HepG2 (cell line): ENCODE results near the gene RAD51. TPM values are rescaled to one million over a fixed set of nuclear protein-coding genes. Genes with fewer than 3 reads are reported as not detected.

Experiments
- ATAC-seq: fragments of 200-7000 bp; cut with Tn5 transposase; 3 replicates; pipeline ENCODE4 v1.9.1; 2020; ENCODE audit warnings: mild to moderate bottlenecking, moderate library complexity
- BruUV-seq: library from RNA; stranded (reverse); fragments of 400-500 nt; replicated peaks from 2 replicates; lab custom pipeline; 2021; lab: Mats Ljungman, UMichigan
- CTCF ChIA-PET: fragments of 300-600 bp; formaldehyde crosslinking; extraction: SDS; loops from one replicate; lab custom pipeline; 2021; ENCODE audit warnings: low total read pairs, inconsistent platforms, low intra/inter-chr PET ratio; lab: Yijun Ruan, JAX
- POLR2A ChIA-PET: fragments of 350-600 bp; sonication (Branson Sonifier 250); formaldehyde crosslinking; loops from one replicate; lab custom pipeline; 2020; ENCODE audit warnings: antibody characterized with exemption, inconsistent platforms; lab: Yijun Ruan, JAX
- DNase-seq: peaks from one replicate; pipeline ENCODE4 v3.0.0-alpha.2; 2015; ENCODE audit warnings: low spot score
- FAIRE-seq: peaks from 3 replicates; lab custom pipeline; 2011; peaks lifted over from hg19 to GRCh38; lab: Jason Lieb, UNC
- H2AFZ ChIP-seq: one replicate; pipeline ENCODE4 v1.6.1; 2011; ENCODE audit warnings: low read length, inconsistent platforms
- H3K27ac ChIP-seq: fragments of 300-600 bp; 3 replicates; pipeline ENCODE4 v1.8.0; 2011; ENCODE audit warnings: mixed run types, mild to moderate bottlenecking, mixed read lengths, low read length, inconsistent platforms; ENCODE audit not compliant: insufficient read depth; ENCODE audit errors: extremely low read length
- H3K27me3 ChIP-seq, 2 experiments: fragments of 200-600 bp in 1 of 2; 2 replicates in 1 of 2; 3 replicates in 1 of 2; pipeline versions ENCODE4 v1.6.0 to v1.8.0; 2011; ENCODE audit warnings: low read length in 2 of 2, mild to moderate bottlenecking in 2 of 2, moderate library complexity in 2 of 2, inconsistent platforms in 1 of 2; ENCODE audit not compliant: insufficient read depth in 2 of 2, control insufficient read depth in 1 of 2
- H3K36me3 ChIP-seq, 2 experiments: fragments of 200-600 bp in 1 of 2; replicated peaks in 1 of 2; 2 replicates in 1 of 2; 3 replicates in 1 of 2; pipeline versions ENCODE4 v1.5.1 to v1.8.0; 2011; ENCODE audit warnings: low read length in 2 of 2, inconsistent platforms in 1 of 2; ENCODE audit not compliant: insufficient read depth in 2 of 2, control insufficient read depth in 1 of 2
- H3K4me1 ChIP-seq: 2 replicates; pipeline ENCODE4 v1.5.1; 2012; ENCODE audit warnings: low read length, inconsistent platforms; ENCODE audit not compliant: insufficient read depth
- H3K4me2 ChIP-seq: 2 replicates; pipeline ENCODE4 v1.6.0; 2011; ENCODE audit warnings: low read depth, low read length, inconsistent platforms
- H3K4me3 ChIP-seq, 3 experiments: fragments of 200-600 bp in 1 of 3; sonication (generic), shearing (Covaris generic) in 1 of 3; replicated peaks in 1 of 3; 2 replicates each; pipeline ENCODE4 v1.5.1; 2011 to 2016; ENCODE audit warnings: low read length in 3 of 3, inconsistent platforms in 2 of 3, low read depth in 2 of 3, mild to moderate bottlenecking in 2 of 3, control low read depth in 1 of 3, mixed read lengths in 1 of 3; ENCODE audit not compliant: insufficient read depth in 1 of 3
- H3K79me2 ChIP-seq: one replicate; pipeline ENCODE4 v1.6.1; 2011; ENCODE audit warnings: low read length, inconsistent platforms; ENCODE audit not compliant: insufficient read depth
- H3K9ac ChIP-seq: 2 replicates; pipeline ENCODE4 v1.6.0; 2011; ENCODE audit warnings: mild to moderate bottlenecking, low read depth, low read length, inconsistent platforms; ENCODE audit not compliant: insufficient read depth
- H3K9me3 ChIP-seq: 2 replicates; pipeline ENCODE4 v1.5.1; 2012; ENCODE audit warnings: mild to moderate bottlenecking, low read length
- H4K20me1 ChIP-seq: 2 replicates; pipeline ENCODE4 v1.6.0; 2011; ENCODE audit warnings: inconsistent platforms, mild to moderate bottlenecking, low read length, moderate library complexity; ENCODE audit not compliant: insufficient read depth
- ATAD3A ChIP-seq: sonication (generic); formaldehyde crosslinking; IDR thresholded peaks from 2 replicates; pipeline ENCODE4 v1.4.0; 2020; ENCODE audit warnings: missing genetic modification reagents
- ETV5 ChIP-seq: IDR thresholded peaks from 2 replicates; pipeline ENCODE4 v1.6.1; 2018; ENCODE audit warnings: missing biosample characterization, missing genetic modification reagents, inconsistent platforms, borderline replicate concordance
- GPBP1L1 ChIP-seq: sonication (generic); formaldehyde crosslinking; IDR thresholded peaks from 2 replicates; pipeline ENCODE4 v1.5.0; 2020; ENCODE audit warnings: mild to moderate bottlenecking, missing genetic modification reagents
- JARID2 ChIP-seq: sonication (generic); formaldehyde crosslinking; IDR thresholded peaks from 2 replicates; pipeline ENCODE4 v1.8.1; 2023; ENCODE audit warnings: missing genetic modification reagents, inconsistent platforms; ENCODE audit not compliant: insufficient replicate concordance
- NFRKB ChIP-seq: fragments of 450-650 bp; IDR thresholded peaks from 2 replicates; pipeline ENCODE4 v1.6.1; 2017
- RXRA ChIP-seq: sonication (generic); formaldehyde crosslinking; IDR thresholded peaks from 2 replicates; pipeline ENCODE4 v1.5.1; 2020; ENCODE audit warnings: missing genetic modification reagents
- TFE3 ChIP-seq: IDR thresholded peaks from 2 replicates; pipeline ENCODE4 v1.6.1; 2016
- TMF1 ChIP-seq: sonication (generic); formaldehyde crosslinking; IDR thresholded peaks from 2 replicates; pipeline ENCODE4 v1.8.1; 2022; ENCODE audit warnings: low read depth, missing genetic modification reagents
- ZBTB2 ChIP-seq: sonication (generic); formaldehyde crosslinking; IDR thresholded peaks from 2 replicates; pipeline ENCODE4 v1.8.0; 2022; ENCODE audit warnings: low read depth, missing genetic modification reagents
- ZFYVE20 ChIP-seq: sonication (generic); formaldehyde crosslinking; IDR thresholded peaks from 2 replicates; pipeline ENCODE4 v1.8.0; 2023; ENCODE audit warnings: low read depth, mild to moderate bottlenecking, moderate library complexity, missing genetic modification reagents, borderline replicate concordance
- ZMYM3 ChIP-seq: sonication (generic); formaldehyde crosslinking; IDR thresholded peaks from 2 replicates; pipeline ENCODE4 v1.5.1; 2020; ENCODE audit warnings: mild to moderate bottlenecking, missing genetic modification reagents
- ZNF10 ChIP-seq: sonication (generic); formaldehyde crosslinking; IDR thresholded peaks from 2 replicates; pipeline ENCODE4 v1.4.0; 2020; ENCODE audit warnings: mild to moderate bottlenecking, low read depth, missing genetic modification reagents, borderline replicate concordance
- ZNF362 ChIP-seq: sonication (generic); formaldehyde crosslinking; IDR thresholded peaks from 2 replicates; pipeline ENCODE4 v1.4.0; 2020; ENCODE audit warnings: missing genetic modification reagents, mild to moderate bottlenecking, borderline replicate concordance
- ZNF674 ChIP-seq: sonication (generic); formaldehyde crosslinking; IDR thresholded peaks from 2 replicates; pipeline ENCODE4 v1.5.0; 2020; ENCODE audit warnings: low read depth, mild to moderate bottlenecking, missing genetic modification reagents
- WGBS: methylation state at CpG from one replicate; pipeline ENCODE4 v1.1.6; 2017; ENCODE audit warnings: low lambda C conversion rate; 5-methylcytosine and 5-hydroxymethylcytosine counted together
- in situ Hi-C: cut with HindIII; loops from 2 replicates; pipeline ENCODE4 v1.10.0; 2017; ENCODE audit warnings: low pct_unique_long_range_greater_than_20kb; ENCODE audit not compliant: extremely low pct_ligation_motif_present
- intact Hi-C: fragments of 100-400 bp; cut with micrococcal nuclease; formaldehyde crosslinking; loops from one replicate; pipeline ENCODE4 v1.10.0; 2022; ENCODE audit not compliant: unreplicated experiment
- polyA plus RNA-seq, 8 experiments: library from polyadenylated mRNA; depleted of rRNA in 3 of 8; stranded (reverse) in 7 of 8; unstranded in 1 of 8; fragments of >200 nt; fragmentation: Illumina TruSeq in 4 of 8; extraction: Trizol in 4 of 8; gene quantifications; 2 replicates each; pipeline versions ENCODE4 v1.2.1 to v1.2.3, GENCODE V29; 2011 to 2016; ENCODE audit warnings: low read depth in 4 of 8, missing spikeins in 1 of 8, mixed read lengths in 1 of 8; ENCODE audit not compliant: insufficient read depth in 1 of 8
- total RNA-seq, 5 experiments: library from RNA; depleted of rRNA; stranded (reverse); fragments of >200 nt; fragmentation: Illumina TruSeq; extraction: Trizol; gene quantifications; 2 replicates each; pipeline ENCODE4 v1.2.3, GENCODE V29; 2016; ENCODE audit warnings: low read depth in 1 of 5

RAD51 gene
- total and polyA plus RNA-seq, 2 of the 13 experiments (the other 11 are each of a cell fraction or from before 2014, with no cell fraction given), result 8.5 to 12.8 TPM

- H3K79me2 ChIP-seq, result no peaks in the 10 kb centered on the region
- H4K20me1 ChIP-seq, result no peaks in the 10 kb centered on the region
- POLR2A ChIA-PET, result interaction anchor here (1.8 kb wide), 1 partner anchor 8 kb away, joined by 6 read pairs; the partner anchor contains the start of gene GCHFR
- no peaks in the 10 kb centered on the region for H3K9me3 ChIP-seq
- ATAC-seq, result no peak
- no peaks in the 10 kb centered on the region for H3K27me3 ChIP-seq
- intact Hi-C loops (no loop called here), in situ Hi-C loops (no loop called here)
- BruUV-seq, result no TSS peak
- CTCF ChIA-PET, result no interaction called here
- no peak overlapping the region for H3K4me3 ChIP-seq
- H2AFZ ChIP-seq, result no peak overlapping the region
- H3K27ac ChIP-seq, result no peak overlapping the region
- H3K9ac ChIP-seq, result no peak overlapping the region
- H3K4me1 ChIP-seq, result peaks cover under 1% of the 10 kb centered on the region
- TF ChIP-seq GPBP1L1 (CRISPR knock-in tag) (no peak), ZFYVE20 (no peak), RXRA (no peak), ETV5 (CRISPR knock-in tag) (no peak), ZNF674 (CRISPR knock-in tag) (no peak), ZNF362 (CRISPR knock-in tag) (no peak), TMF1 (CRISPR knock-in tag) (no peak), NFRKB (no peak), JARID2 (CRISPR knock-in tag) (no peak), ATAD3A (no peak), ZNF10 (no peak), ZBTB2 (CRISPR knock-in tag) (no peak), TFE3 (CRISPR knock-in tag) (no peak), ZMYM3 (CRISPR knock-in tag) (no peak)
- no peak overlapping the region for H3K4me2 ChIP-seq
- DNase-seq, result no peak
- peaks cover 23 to 44% of the 10 kb centered on the region in 2 experiments; a peak in 4 of 5 replicates for H3K36me3 ChIP-seq
- no peak for FAIRE-seq
- 99% methylated on average over 4 of the region's 5 CpGs for WGBS
These were observed 76.3 kb downstream of the RAD51 start for GRCh38 chr15:40771242-40771641.
